Cardiac fibroblast (primary cell): Measurements from ENCODE around the gene BPTF.
"Not testable (repeated sequence)": the region's sequence is repeated elsewhere in the genome, so short reads cannot be mapped to it uniquely, and the experiment has no call there.

Experiments used
- DNase-seq, 2 donors: peaks; one replicate each; pipeline versions ENCODE4 v3.0.0 to v3.0.0-alpha.2; 2010; ENCODE audit warnings: low read depth in 2 of 2
- H3K4me3 ChIP-seq, 2 donors: replicated peaks in 1 of 2; 1 replicate in 1 of 2; 2 replicates in 1 of 2; pipeline ENCODE4 v1.5.1; 2011; ENCODE audit warnings: low read depth in 2 of 2, low read length in 2 of 2, mild to moderate bottlenecking in 2 of 2, moderate library complexity in 1 of 2
- TF ChIP-seq, protein P1 (sequence below): IDR thresholded peaks from one replicate; pipeline ENCODE4 v1.5.1; 2011; ENCODE audit warnings: low read depth, mild to moderate bottlenecking, low read length, inconsistent platforms

BPTF gene

GRCh38 chr17:67980456-67980855 is 155.2 kb downstream of the BPTF start:
- TF ChIP-seq, protein P1, sequence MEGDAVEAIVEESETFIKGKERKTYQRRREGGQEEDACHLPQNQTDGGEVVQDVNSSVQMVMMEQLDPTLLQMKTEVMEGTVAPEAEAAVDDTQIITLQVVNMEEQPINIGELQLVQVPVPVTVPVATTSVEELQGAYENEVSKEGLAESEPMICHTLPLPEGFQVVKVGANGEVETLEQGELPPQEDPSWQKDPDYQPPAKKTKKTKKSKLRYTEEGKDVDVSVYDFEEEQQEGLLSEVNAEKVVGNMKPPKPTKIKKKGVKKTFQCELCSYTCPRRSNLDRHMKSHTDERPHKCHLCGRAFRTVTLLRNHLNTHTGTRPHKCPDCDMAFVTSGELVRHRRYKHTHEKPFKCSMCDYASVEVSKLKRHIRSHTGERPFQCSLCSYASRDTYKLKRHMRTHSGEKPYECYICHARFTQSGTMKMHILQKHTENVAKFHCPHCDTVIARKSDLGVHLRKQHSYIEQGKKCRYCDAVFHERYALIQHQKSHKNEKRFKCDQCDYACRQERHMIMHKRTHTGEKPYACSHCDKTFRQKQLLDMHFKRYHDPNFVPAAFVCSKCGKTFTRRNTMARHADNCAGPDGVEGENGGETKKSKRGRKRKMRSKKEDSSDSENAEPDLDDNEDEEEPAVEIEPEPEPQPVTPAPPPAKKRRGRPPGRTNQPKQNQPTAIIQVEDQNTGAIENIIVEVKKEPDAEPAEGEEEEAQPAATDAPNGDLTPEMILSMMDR, result no peak
- no peak for DNase-seq
- H3K4me3 ChIP-seq, result no peak overlapping the region

DNA sequence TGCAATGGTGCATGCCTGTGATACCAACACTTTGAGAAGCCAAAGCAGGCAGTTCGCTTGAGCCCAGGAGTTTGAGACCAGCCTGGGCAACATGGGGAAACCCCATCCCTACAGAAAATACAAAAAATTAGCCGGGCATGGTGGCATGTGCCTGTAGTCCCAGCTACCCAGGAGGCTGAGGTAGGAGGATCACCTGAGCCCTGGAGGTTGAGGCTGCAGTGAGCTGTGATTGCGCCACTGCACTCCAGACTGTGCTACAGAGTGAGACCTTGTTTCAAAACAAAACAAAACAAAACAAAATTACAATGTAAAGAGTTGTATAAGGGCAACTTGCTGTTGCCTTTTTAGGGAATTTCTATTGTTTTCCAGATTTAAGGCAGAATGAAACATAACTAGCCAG is 155.6 kb downstream of the BPTF start:
- not testable (repeated sequence) for DNase-seq, H3K4me3 ChIP-seq

- TF ChIP-seq, protein P1, result no peak
- DNase-seq, result peak in 1 of 2 donors; percentile 4
- H3K4me3 ChIP-seq, result no peak overlapping the region
Measured at GRCh38 chr17:67982034-67982640, 156.8 kb downstream of the BPTF start.

DNA sequence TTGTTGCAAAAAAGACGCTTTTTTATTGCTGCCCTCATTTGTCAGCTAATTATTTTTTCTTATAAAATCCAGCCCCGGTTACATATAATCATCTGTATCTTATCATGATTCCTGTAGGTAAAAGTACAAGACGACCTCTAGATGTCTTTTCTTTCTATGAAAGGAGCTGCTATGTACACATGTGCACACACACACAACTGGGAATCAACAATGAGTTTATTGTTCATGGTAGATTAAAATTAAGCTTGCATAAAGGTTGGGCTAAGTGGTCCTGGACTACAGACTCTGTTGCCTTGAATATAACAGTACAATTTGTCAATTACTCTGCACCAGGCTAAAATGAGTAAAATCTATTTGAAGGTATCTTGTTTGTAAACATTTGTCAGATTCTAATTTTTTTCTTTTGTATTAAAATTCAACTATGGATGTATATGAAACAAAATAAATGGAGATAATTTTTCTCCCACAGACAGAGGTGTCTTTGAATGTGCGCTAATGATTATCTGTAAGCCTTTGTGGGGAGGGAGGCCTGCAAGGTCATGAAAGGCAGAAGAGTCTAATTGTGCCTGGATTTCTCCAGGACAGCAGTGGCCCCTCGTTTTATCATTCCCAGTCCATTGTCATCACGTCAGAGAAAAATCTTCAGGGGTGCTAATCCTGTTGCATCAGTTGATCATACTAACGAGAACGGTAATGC is 157.5 kb downstream of the BPTF start:
- H3K4me3 ChIP-seq, result no peak overlapping the region
- no peak for DNase-seq
- TF ChIP-seq, protein P1, result no peak

GRCh38 chr17:67983383-67983688 is 158.0 kb downstream of the BPTF start:
- H3K4me3 ChIP-seq, result no peak overlapping the region
- no peak for DNase-seq
- TF ChIP-seq, protein P1, result no peak

DNA sequence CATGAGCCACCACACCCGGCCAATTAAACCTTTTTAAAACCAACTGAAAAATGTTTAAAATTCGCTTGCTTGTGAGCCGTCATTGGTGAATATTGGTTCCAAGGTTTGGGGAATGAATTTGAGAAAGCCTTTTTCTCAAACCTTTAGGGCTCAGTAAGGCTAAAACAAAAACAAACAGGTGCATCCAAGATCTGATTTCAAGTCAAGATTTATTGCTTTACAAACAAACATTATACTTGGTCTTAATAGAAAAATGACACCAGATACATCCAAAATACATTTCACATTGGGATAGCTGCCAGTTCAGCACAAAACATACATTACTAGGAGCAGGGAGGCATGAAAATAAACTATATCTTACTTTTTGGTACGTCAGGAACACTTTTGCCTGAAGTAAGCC is 165.6 kb downstream of the BPTF start:
- no peak for DNase-seq
- H3K4me3 ChIP-seq, result no peak overlapping the region
- TF ChIP-seq, protein P1, result no peak

DNA sequence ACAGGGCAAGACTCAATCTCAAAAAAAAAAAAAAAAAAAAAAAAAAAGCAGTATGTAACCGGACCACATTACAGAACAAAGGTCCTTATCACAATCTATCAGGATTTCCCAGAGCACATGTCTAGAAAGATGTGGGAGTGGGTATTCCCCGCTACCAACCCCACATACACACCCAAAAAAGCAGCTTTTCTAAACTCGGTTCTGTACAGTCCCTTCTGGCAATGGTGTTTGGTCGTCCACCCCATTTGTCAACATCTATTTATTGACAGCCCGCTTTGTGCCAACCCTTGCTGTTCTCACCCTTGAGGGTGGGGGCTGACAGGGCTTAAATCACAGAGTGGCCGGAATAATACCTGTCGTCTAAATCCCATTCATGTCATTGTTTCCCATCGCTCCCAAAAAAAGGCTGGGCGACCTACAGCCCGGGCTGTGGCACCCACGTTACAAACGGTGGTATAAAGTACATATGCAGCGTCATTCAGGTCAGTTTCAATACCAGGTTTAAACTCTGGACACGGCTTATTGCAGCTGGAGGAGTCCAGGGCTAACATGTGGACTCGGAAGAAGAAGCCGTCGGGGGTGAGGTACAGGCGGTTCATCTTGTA is 167.3 kb downstream of the BPTF start:
- peak overlapping the region; percentile 62 to 73 for H3K4me3 ChIP-seq
- no peak for DNase-seq
- TF ChIP-seq, protein P1, result no peak
